ENCODE data around the gene CPAMD8. TPM values are rescaled to one million over a fixed set of nuclear protein-coding genes. Genes with fewer than 3 reads are reported as not detected.

Gene CPAMD8
- total RNA-seq, 4 donors from 2014 or later, result 2.8 to 18.3 (median 15.7) TPM

DNA sequence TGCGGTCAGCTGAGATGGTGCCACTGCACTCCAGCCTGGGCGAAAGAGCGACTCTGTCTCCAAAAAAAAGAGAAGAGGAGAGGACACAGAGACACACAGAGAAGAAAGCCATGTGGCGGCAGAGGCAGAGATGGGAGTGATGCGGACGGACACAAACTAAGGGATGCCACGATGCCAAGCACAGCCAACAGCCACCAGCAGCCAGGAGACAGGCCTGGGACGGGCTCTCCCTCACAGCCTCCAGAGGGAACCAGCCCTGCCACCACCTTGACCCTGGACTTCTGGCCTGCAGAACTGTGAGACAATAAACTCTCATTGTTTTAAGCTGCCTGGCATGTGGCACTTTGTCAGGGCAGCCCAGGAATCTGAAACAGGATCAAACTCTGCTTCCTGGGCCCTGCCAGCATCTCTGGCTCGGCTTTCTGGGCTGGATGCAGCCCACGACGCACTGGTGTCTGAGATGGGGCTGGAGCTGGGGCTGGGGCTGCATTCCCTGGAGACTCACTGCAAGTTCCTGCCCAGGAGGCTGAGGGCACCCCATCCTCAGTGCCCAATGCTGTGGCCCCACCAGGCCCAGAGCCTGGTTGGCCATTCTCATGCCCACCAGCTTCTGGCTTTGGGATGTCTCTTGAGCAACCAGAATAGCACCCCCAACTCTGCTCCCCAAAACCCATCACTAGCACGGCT is 134.8 kb downstream of the CPAMD8 start:
- intact Hi-C loops (cut with DNase I; ENCODE audit: low total_unique reads), result loop anchor here (5.0 kb wide), 1 partner anchor 65 kb away; the partner anchor contains the start of gene SIN3B
- Histone ChIP-seq H3K27ac (no peak overlapping the region), H3K4me3 (no peak overlapping the region), H3K27me3 (no peaks in the 10 kb centered on the region), H3K4me1 (peaks cover 0 to 7% of the 10 kb centered on the region in 2 donors), H3K36me3 (no peaks in the 10 kb centered on the region), H3K9me3 (no peaks in the 10 kb centered on the region)
- no peak for TF ChIP-seq POLR2A (IDR thresholded peaks at IDR 0.05)
- TF ChIP-seq, protein P1, sequence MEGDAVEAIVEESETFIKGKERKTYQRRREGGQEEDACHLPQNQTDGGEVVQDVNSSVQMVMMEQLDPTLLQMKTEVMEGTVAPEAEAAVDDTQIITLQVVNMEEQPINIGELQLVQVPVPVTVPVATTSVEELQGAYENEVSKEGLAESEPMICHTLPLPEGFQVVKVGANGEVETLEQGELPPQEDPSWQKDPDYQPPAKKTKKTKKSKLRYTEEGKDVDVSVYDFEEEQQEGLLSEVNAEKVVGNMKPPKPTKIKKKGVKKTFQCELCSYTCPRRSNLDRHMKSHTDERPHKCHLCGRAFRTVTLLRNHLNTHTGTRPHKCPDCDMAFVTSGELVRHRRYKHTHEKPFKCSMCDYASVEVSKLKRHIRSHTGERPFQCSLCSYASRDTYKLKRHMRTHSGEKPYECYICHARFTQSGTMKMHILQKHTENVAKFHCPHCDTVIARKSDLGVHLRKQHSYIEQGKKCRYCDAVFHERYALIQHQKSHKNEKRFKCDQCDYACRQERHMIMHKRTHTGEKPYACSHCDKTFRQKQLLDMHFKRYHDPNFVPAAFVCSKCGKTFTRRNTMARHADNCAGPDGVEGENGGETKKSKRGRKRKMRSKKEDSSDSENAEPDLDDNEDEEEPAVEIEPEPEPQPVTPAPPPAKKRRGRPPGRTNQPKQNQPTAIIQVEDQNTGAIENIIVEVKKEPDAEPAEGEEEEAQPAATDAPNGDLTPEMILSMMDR (IDR thresholded peaks at IDR 0.05), result no peak
- no peak for DNase-seq

GRCh38 chr19:16890461-16891184 is 136.0 kb downstream of the CPAMD8 start:
- Histone ChIP-seq H3K27me3 (no peaks in the 10 kb centered on the region), H3K4me1 (no peaks in the 10 kb centered on the region), H3K36me3 (no peaks in the 10 kb centered on the region), H3K4me3 (no peak overlapping the region), H3K27ac (no peak overlapping the region), H3K9me3 (no peaks in the 10 kb centered on the region)
- no peak for DNase-seq
- intact Hi-C loops (cut with DNase I; ENCODE audit: low total_unique reads), result loop anchor here (5.0 kb wide), 1 partner anchor 63 kb away; the partner anchor contains the start of gene SIN3B
- TF ChIP-seq POLR2A (IDR thresholded peaks at IDR 0.05), result no peak
- TF ChIP-seq, protein P1 (IDR thresholded peaks at IDR 0.05), result no peak

DNA sequence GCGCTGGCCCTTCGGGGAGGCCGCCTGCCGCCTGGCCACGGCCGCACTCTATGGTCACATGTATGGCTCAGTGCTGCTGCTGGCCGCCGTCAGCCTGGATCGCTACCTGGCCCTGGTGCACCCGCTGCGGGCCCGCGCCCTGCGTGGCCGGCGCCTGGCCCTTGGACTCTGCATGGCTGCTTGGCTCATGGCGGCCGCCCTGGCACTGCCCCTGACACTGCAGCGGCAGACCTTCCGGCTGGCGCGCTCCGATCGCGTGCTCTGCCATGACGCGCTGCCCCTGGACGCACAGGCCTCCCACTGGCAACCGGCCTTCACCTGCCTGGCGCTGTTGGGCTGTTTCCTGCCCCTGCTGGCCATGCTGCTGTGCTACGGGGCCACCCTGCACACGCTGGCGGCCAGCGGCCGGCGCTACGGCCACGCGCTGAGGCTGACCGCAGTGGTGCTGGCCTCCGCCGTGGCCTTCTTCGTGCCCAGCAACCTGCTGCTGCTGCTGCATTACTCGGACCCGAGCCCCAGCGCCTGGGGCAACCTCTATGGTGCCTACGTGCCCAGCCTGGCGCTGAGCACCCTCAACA is 136.6 kb downstream of the CPAMD8 start:
- no peaks in the 10 kb centered on the region for H3K4me1 ChIP-seq
- intact Hi-C loops (cut with DNase I; ENCODE audit: low total_unique reads), result loop anchor here (5.0 kb wide), 1 partner anchor 63 kb away; the partner anchor contains the start of gene SIN3B

GRCh38 chr19:16889366-16889882 is 137.2 kb downstream of the CPAMD8 start:
- Histone ChIP-seq H3K27me3 (no peaks in the 10 kb centered on the region), H3K4me3 (peak overlapping the region; percentile 7), H3K27ac (peak overlapping the region; percentile 57 to 67), H3K4me1 (no peaks in the 10 kb centered on the region), H3K36me3 (no peaks in the 10 kb centered on the region), H3K9me3 (no peaks in the 10 kb centered on the region)
- intact Hi-C loops (cut with DNase I; ENCODE audit: low total_unique reads), result no loop called here
- TF ChIP-seq POLR2A (IDR thresholded peaks at IDR 0.05), result no peak
- TF ChIP-seq, protein P1 (IDR thresholded peaks at IDR 0.05), result no peak
- DNase-seq, result no peak

More for the DNA sequence above, 136.6 kb downstream of the CPAMD8 start:
- Histone ChIP-seq H3K27me3 (no peaks in the 10 kb centered on the region), H3K9me3 (no peaks in the 10 kb centered on the region), H3K36me3 (no peaks in the 10 kb centered on the region), H3K27ac (peak overlapping the region; percentile 57 to 67), H3K4me3 (no peak overlapping the region)
- no peak for DNase-seq
- no peak for TF ChIP-seq POLR2A (IDR thresholded peaks at IDR 0.05)
- TF ChIP-seq, protein P1 (IDR thresholded peaks at IDR 0.05), result no peak
